Endothelial cell (in vitro differentiated cells): ENCODE measurements around the gene NIPAL3. TPM values are rescaled to one million over a fixed set of nuclear protein-coding genes. Genes with fewer than 3 reads are reported as not detected.
A peak's percentile ranks its signal among the peaks of the same experiment; 100 is the strongest.
"Not testable (repeated sequence)": the region's sequence is repeated elsewhere in the genome, so short reads cannot be mapped to it uniquely, and the experiment has no call there.

Experiments
- DNase-seq: peaks from one replicate; pipeline ENCODE4 v3.0.0; 2021; ENCODE audit warnings: low spot score
- H3K27ac Mint-ChIP-seq: one replicate; pipeline ENCODE4 v1.8.0; 2021; ENCODE audit warnings: mixed read lengths, inconsistent platforms; ENCODE audit not compliant: unreplicated experiment
- H3K27me3 Mint-ChIP-seq: one replicate; pipeline ENCODE4 v1.8.0; 2021; ENCODE audit warnings: mild to moderate bottlenecking, moderate library complexity, mixed read lengths, inconsistent platforms; ENCODE audit not compliant: unreplicated experiment
- H3K36me3 Mint-ChIP-seq: one replicate; pipeline ENCODE4 v1.8.0; 2021; ENCODE audit warnings: mild to moderate bottlenecking, low read depth, mixed read lengths, inconsistent platforms; ENCODE audit not compliant: unreplicated experiment
- H3K4me1 Mint-ChIP-seq: one replicate; pipeline ENCODE4 v1.8.0; 2021; ENCODE audit warnings: mild to moderate bottlenecking, mixed read lengths, inconsistent platforms; ENCODE audit not compliant: unreplicated experiment
- H3K4me3 Mint-ChIP-seq: one replicate; pipeline ENCODE4 v1.8.0; 2021; ENCODE audit warnings: mild to moderate bottlenecking, mixed read lengths, inconsistent platforms; ENCODE audit not compliant: unreplicated experiment
- H3K9me3 Mint-ChIP-seq: one replicate; pipeline ENCODE4 v1.8.0; 2021; ENCODE audit warnings: mixed read lengths, inconsistent platforms; ENCODE audit not compliant: unreplicated experiment
- total RNA-seq: library from RNA; stranded (reverse); fragmentation: NEBNext Ultra II Directional; extraction: Animal tissue kit (Norgen Biotek cat#: 25700); gene quantifications from one replicate; pipeline ENCODE4 v1.2.1, GENCODE V29; 2021; ENCODE audit not compliant: unreplicated experiment
- TF ChIP-seq, protein P1 (sequence below): fragments of 200-600 bp; sonication (generic); IDR thresholded peaks from one replicate; pipeline ENCODE4 v1.5.0; 2021; ENCODE audit warnings: antibody characterized with exemption; ENCODE audit not compliant: unreplicated experiment

Gene NIPAL3
- total RNA-seq, 1 donor from 2014 or later = 9.4 TPM

DNA sequence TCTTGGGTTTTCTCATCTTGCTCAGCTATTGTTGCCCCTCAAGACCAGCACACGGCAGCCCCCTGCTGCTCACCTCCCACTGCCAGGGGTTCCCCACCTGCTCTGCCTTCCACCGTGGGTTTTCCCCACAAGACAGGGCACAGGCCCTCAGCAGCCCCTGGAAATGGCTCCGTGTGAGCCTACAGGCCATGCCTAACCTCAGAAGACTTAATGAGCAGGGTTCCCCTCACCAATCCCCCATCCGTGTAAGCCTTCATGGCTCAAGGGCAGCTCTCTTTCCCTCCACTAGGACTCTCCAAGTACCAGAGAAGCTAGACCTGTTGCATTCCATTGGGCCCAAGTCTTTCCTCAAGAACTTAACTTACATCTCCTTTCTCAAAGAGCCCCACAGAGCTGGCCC, 68.6 kb downstream of the NIPAL3 start:
- TF ChIP-seq, protein P1, sequence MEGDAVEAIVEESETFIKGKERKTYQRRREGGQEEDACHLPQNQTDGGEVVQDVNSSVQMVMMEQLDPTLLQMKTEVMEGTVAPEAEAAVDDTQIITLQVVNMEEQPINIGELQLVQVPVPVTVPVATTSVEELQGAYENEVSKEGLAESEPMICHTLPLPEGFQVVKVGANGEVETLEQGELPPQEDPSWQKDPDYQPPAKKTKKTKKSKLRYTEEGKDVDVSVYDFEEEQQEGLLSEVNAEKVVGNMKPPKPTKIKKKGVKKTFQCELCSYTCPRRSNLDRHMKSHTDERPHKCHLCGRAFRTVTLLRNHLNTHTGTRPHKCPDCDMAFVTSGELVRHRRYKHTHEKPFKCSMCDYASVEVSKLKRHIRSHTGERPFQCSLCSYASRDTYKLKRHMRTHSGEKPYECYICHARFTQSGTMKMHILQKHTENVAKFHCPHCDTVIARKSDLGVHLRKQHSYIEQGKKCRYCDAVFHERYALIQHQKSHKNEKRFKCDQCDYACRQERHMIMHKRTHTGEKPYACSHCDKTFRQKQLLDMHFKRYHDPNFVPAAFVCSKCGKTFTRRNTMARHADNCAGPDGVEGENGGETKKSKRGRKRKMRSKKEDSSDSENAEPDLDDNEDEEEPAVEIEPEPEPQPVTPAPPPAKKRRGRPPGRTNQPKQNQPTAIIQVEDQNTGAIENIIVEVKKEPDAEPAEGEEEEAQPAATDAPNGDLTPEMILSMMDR = no peak
- Mint-ChIP-seq H3K9me3 (no peaks in the 10 kb centered on the region), H3K4me1 (peaks cover 18% of the 10 kb centered on the region), H3K36me3 (no peaks in the 10 kb centered on the region), H3K27ac (no peak overlapping the region), H3K27me3 (peaks cover 2% of the 10 kb centered on the region), H3K4me3 (no peak overlapping the region)
- no peak for DNase-seq

DNA sequence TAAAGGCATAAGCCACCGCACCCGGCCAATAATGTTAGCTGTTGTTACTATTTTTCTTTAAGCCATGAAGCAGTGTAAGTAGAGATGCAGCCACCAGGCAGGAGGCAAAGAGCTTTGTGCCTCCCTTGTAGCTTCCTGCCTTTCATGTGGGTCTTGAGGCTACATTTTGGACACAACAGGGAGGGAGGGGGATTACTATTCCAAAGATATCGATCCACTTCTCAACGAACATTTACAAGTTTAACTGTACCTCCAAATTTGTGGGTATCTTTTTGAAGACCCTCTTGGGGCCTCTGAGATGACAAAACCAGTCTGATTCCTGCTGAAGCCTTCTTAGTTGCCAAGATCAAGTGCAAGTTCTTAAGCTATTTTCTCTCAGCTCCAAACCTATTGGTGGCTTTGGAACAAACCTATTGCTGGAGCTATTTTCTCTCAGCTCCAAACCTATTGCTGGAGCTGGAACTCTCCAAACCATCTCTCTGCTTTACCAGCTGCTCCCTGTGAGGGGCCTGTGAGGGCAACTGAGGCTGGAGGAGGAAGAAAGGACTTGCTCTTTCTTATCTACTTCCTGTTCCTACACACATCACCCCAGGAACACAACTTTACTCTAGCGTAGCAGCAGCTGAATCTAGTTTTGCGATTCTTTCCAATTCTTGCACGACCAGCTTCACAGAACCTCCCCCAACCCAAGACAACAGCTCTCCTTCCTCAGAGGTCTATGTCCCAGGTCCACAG, 70.9 kb downstream of the NIPAL3 start:
- H3K4me3 Mint-ChIP-seq = no peak overlapping the region
- no peaks in the 10 kb centered on the region for H3K9me3 Mint-ChIP-seq
- H3K4me1 Mint-ChIP-seq = peaks cover 12% of the 10 kb centered on the region
- TF ChIP-seq, protein P1 = no peak
- H3K36me3 Mint-ChIP-seq = no peaks in the 10 kb centered on the region
- no peak overlapping the region for H3K27ac Mint-ChIP-seq
- H3K27me3 Mint-ChIP-seq = no peaks in the 10 kb centered on the region
- no peak for DNase-seq

DNA sequence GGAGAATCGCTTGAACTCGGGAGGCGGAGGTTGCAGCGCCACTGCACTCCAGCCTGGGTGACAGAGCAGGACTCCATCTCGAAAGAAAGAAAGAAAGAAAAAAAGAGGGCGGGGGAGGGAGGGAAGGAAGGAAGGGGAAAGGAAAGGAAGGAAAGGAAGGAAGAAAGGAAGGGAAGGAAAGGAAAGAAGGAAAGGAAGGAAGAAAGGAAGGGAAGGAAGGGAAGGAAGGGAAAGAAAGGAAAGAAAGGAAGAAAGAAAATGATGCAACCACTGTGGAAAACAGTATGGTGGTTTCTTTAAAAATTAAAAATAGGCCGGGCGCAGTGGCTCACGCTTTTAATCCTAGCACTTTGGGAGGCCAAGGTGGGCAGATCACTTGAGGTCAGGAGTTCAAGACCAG, 71.9 kb downstream of the NIPAL3 start:
- H3K36me3 Mint-ChIP-seq = no peaks in the 10 kb centered on the region
- no peaks in the 10 kb centered on the region for H3K9me3 Mint-ChIP-seq
- H3K4me1 Mint-ChIP-seq = peaks cover 10% of the 10 kb centered on the region
- H3K27ac Mint-ChIP-seq = no peak overlapping the region
- DNase-seq = no peak
- TF ChIP-seq, protein P1 = no peak
- H3K27me3 Mint-ChIP-seq = no peaks in the 10 kb centered on the region
- H3K4me3 Mint-ChIP-seq = no peak overlapping the region

DNA sequence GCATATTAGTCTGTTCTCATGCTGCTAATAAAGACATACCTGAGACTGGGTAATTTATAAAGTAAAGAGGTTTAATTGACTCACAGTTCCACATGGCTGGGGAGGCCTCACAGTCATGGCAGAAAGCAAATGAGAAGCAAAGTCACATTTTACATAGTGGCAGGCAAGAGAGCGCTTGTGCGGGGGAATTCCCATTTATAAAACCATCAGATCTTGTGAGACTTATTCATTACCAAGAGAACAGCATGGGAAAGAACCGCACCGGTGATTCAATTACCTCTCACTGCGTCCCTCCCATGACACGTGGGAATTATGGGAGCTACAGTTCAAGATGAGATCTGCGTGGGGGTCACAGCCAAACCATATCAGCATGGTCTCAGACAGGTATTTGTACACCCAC, 72.6 kb downstream of the NIPAL3 start:
- not testable (repeated sequence) for H3K9me3 Mint-ChIP-seq, H3K4me1 Mint-ChIP-seq, H3K27ac Mint-ChIP-seq, H3K4me3 Mint-ChIP-seq, H3K27me3 Mint-ChIP-seq, H3K36me3 Mint-ChIP-seq, DNase-seq

DNA sequence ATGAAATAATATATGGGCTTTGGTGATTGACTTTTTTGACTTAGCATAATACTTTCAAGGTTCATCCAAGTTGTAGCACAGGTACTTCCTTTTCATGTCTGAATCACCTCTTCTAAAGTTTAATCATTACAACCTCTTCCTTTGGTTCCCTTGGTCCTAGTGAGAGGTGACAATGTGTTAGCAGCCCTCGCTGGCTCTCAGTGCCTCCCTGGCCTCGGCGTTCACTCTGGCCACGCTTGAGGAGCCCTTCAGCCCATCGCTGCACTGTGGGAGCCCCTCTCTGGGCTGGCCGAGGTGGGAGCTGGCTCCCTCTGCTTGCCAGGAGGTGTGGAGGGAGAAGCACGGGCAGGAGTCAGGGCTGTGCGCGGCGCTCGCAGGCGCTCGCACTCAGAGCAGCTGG, 74.1 kb downstream of the NIPAL3 start:
- no peaks in the 10 kb centered on the region for H3K27me3 Mint-ChIP-seq
- H3K4me3 Mint-ChIP-seq = peak overlapping the region; percentile 42
- TF ChIP-seq, protein P1 = no peak
- H3K9me3 Mint-ChIP-seq = no peaks in the 10 kb centered on the region
- H3K27ac Mint-ChIP-seq = no peak overlapping the region
- DNase-seq = no peak
- no peaks in the 10 kb centered on the region for H3K36me3 Mint-ChIP-seq
- H3K4me1 Mint-ChIP-seq = peaks cover 10% of the 10 kb centered on the region
